A673 (cell line): Measurements from ENCODE around the gene FUZ. TPM values are rescaled to one million over a fixed set of nuclear protein-coding genes. Genes with fewer than 3 reads are reported as not detected.

Source experiments
- BruUV-seq: library from RNA; stranded (reverse); fragments of 400-500 nt; replicated peaks from 2 replicates; lab custom pipeline; 2021; lab: Mats Ljungman, UMichigan
- CTCF ChIA-PET: fragments of 300-600 bp; sonication (Branson Sonifier 250); formaldehyde crosslinking; loops from one replicate; lab custom pipeline; 2022; ENCODE audit warnings: antibody characterized with exemption; lab: Charles Lee
- POLR2A ChIA-PET: fragments of 300-600 bp; sonication (Branson Sonifier 250); formaldehyde crosslinking; loops from one replicate; lab custom pipeline; 2022; ENCODE audit warnings: antibody characterized with exemption; ENCODE audit not compliant: low non-redundant PET; lab: Charles Lee
- DNase-seq: peaks from one replicate; pipeline ENCODE4 v3.0.0-alpha.2; 2015; ENCODE audit warnings: low spot score
- H3K27ac ChIP-seq: fragments of 200-600 bp; sonication (generic); 2 replicates; pipeline ENCODE4 v1.5.1; 2016; ENCODE audit warnings: mixed run types, low read depth, mild to moderate bottlenecking, mixed read lengths, antibody characterized with exemption, low read length; ENCODE audit not compliant: poor library complexity, severe bottlenecking
- H3K27me3 ChIP-seq: fragments of 200-600 bp; sonication (generic); replicated peaks from 2 replicates; pipeline ENCODE4 v1.6.1; 2017; ENCODE audit warnings: mixed run types, low read depth, mild to moderate bottlenecking, mixed read lengths, antibody characterized with exemption, low read length; ENCODE audit not compliant: insufficient read depth, poor library complexity
- H3K36me3 ChIP-seq: fragments of 200-600 bp; sonication (generic); 2 replicates; pipeline ENCODE4 v1.6.1; 2016; ENCODE audit warnings: mixed run types, mild to moderate bottlenecking, mixed read lengths, antibody characterized with exemption, low read length; ENCODE audit not compliant: insufficient read depth, poor library complexity, severe bottlenecking
- H3K4me1 ChIP-seq: fragments of 200-600 bp; sonication (generic); 2 replicates; pipeline ENCODE4 v1.6.1; 2017; ENCODE audit warnings: mixed run types, mild to moderate bottlenecking, mixed read lengths, antibody characterized with exemption, low read length; ENCODE audit not compliant: insufficient read depth, poor library complexity, severe bottlenecking
- H3K4me3 ChIP-seq: fragments of 200-600 bp; sonication (generic); 2 replicates; pipeline ENCODE4 v1.5.1; 2016; ENCODE audit warnings: low read depth, mixed run types, mild to moderate bottlenecking, mixed read lengths, low read length; ENCODE audit not compliant: poor library complexity, severe bottlenecking
- H3K9me3 ChIP-seq: fragments of 200-600 bp; sonication (generic); 2 replicates; pipeline ENCODE4 v1.6.1; 2016; ENCODE audit warnings: mixed run types, low read depth, mild to moderate bottlenecking, mixed read lengths, antibody characterized with exemption, low read length; ENCODE audit not compliant: poor library complexity, severe bottlenecking
- CTCF ChIP-seq: fragments of 300-800, 200-600 bp; sonication (generic); conservative IDR thresholded peaks from 2 replicates; pipeline ENCODE4 v1.5.1; 2017; ENCODE audit warnings: low read depth, mild to moderate bottlenecking, antibody characterized with exemption, low read length, moderate library complexity, mixed read lengths
- EZH2 ChIP-seq: fragments of 200-600 bp; sonication (generic); IDR thresholded peaks from 2 replicates; pipeline ENCODE4 v1.6.1; 2017; ENCODE audit warnings: borderline replicate concordance, low read depth, mild to moderate bottlenecking, mixed read lengths, antibody characterized with exemption, low read length; ENCODE audit not compliant: poor library complexity, severe bottlenecking
- intact Hi-C: fragments of 100-400 bp; cut with micrococcal nuclease; formaldehyde crosslinking; loops from one replicate; pipeline ENCODE4 v1.10.0; 2022; ENCODE audit not compliant: unreplicated experiment
- total RNA-seq: library from RNA; stranded (reverse); gene quantifications from 2 replicates; pipeline ENCODE4 v1.2.3, GENCODE V29; 2021

The FUZ gene
- total RNA-seq, 1 experiment from 2014 or later: 53.0 TPM

GRCh38 chr19:49787746-49788145 is 25.3 kb downstream of the FUZ start:
- no TSS peak for BruUV-seq
- POLR2A ChIA-PET: no interaction called here
- CTCF ChIA-PET: no interaction called here

GRCh38 chr19:49786376-49786820 is 26.7 kb downstream of the FUZ start:
- ChIA-PET POLR2A (interaction anchor here (0.5 kb wide), 1 partner anchor 24 kb away, joined by 5 read pairs; no protein-coding TSS in a partner anchor), CTCF (interaction anchor here (0.6 kb wide), 2 partner anchors 106 to 175 kb away, joined by 5 to 9 read pairs; no protein-coding TSS in a partner anchor)
- no peaks in the 10 kb centered on the region for H3K9me3 ChIP-seq
- no peak for DNase-seq
- BruUV-seq: no TSS peak
- H3K4me1 ChIP-seq: no peaks in the 10 kb centered on the region
- H3K4me3 ChIP-seq: no peak overlapping the region
- no peaks in the 10 kb centered on the region for H3K27me3 ChIP-seq
- intact Hi-C loops: no loop called here
- H3K27ac ChIP-seq: no peak overlapping the region
- peaks cover 17% of the 10 kb centered on the region for H3K36me3 ChIP-seq
- TF ChIP-seq EZH2 (no peak), CTCF (no peak)

More at GRCh38 chr19:49787746-49788145, 25.3 kb downstream of the FUZ start:
- H3K4me3 ChIP-seq: no peak overlapping the region
- H3K27me3 ChIP-seq: no peaks in the 10 kb centered on the region
- H3K9me3 ChIP-seq: no peaks in the 10 kb centered on the region
- intact Hi-C loops: no loop called here
- TF ChIP-seq EZH2 (no peak), CTCF (no peak)
- no peak for DNase-seq
- H3K36me3 ChIP-seq: peaks cover 14% of the 10 kb centered on the region
- H3K4me1 ChIP-seq: no peaks in the 10 kb centered on the region
- H3K27ac ChIP-seq: no peak overlapping the region

GRCh38 chr19:49782515-49782914 is 30.6 kb downstream of the FUZ start:
- intact Hi-C loops: no loop called here
- Histone ChIP-seq H3K27ac (no peak overlapping the region), H3K4me3 (no peak overlapping the region), H3K27me3 (no peaks in the 10 kb centered on the region), H3K4me1 (no peaks in the 10 kb centered on the region), H3K9me3 (no peaks in the 10 kb centered on the region), H3K36me3 (peaks cover 17% of the 10 kb centered on the region)
- TF ChIP-seq EZH2 (no peak), CTCF (no peak)
- no TSS peak for BruUV-seq
- ChIA-PET CTCF (no interaction called here), POLR2A (no interaction called here)
- DNase-seq: no peak
